Gastrocnemius medialis (tissue), 4 donors: ENCODE results near the gene CHKB. TPM values are rescaled to one million over a fixed set of nuclear protein-coding genes. Genes with fewer than 3 reads are reported as not detected.

ENCODE experiments used
- ATAC-seq, 2 donors: fragments of 150-250 bp; one replicate each; pipeline ENCODE4 v1.9.1; 2016
- DNase-seq, 2 donors: peaks; one replicate each; pipeline ENCODE4 v3.0.0-alpha.2; 2019
- H3K27ac ChIP-seq, 4 donors: fragments of 200-600 bp; sonication (generic); 1 replicate in 1 of 4; 2 replicates in 3 of 4; pipeline ENCODE4 v1.5.1; 2016 to 2018; ENCODE audit warnings: mild to moderate bottlenecking in 2 of 4, moderate library complexity in 1 of 4
- H3K27me3 ChIP-seq, 3 donors: fragments of 200-600 bp; sonication (generic) in 2 of 3; 1 replicate in 1 of 3; 2 replicates in 2 of 3; pipeline versions ENCODE4 v1.5.1 to v1.6.0; 2016 to 2019; ENCODE audit warnings: mild to moderate bottlenecking in 1 of 3, moderate library complexity in 1 of 3
- H3K36me3 ChIP-seq, 2 donors: fragments of 200-600 bp; sonication (generic) in 1 of 2; one replicate each; pipeline ENCODE4 v1.5.1; 2017 to 2018
- H3K4me1 ChIP-seq, 2 donors: fragments of 200-600 bp; sonication (generic) in 1 of 2; one replicate each; pipeline ENCODE4 v1.5.1; 2016 to 2017; ENCODE audit warnings: mild to moderate bottlenecking in 2 of 2
- H3K4me3 ChIP-seq, 4 donors: fragments of 200-600 bp; sonication (generic) in 3 of 4; 1 replicate in 1 of 4; 2 replicates in 3 of 4; pipeline ENCODE4 v1.5.1; 2016 to 2019; ENCODE audit warnings: mild to moderate bottlenecking in 2 of 4
- H3K9me3 ChIP-seq, 3 donors: fragments of 200-600 bp; sonication (generic) in 2 of 3; 1 replicate in 1 of 3; 2 replicates in 2 of 3; pipeline ENCODE4 v1.5.1; 2016 to 2019
- CTCF ChIP-seq, 5 experiments: fragments of 450-650 bp in 3 of 5; fragments of 200-600 bp in 2 of 5; sonication (generic) in 2 of 5; IDR thresholded peaks in 4 of 5; conservative IDR thresholded peaks in 1 of 5; 1 replicate in 4 of 5; 2 replicates in 1 of 5; pipeline ENCODE4 v1.5.1; 2016 to 2019; ENCODE audit warnings: antibody characterized with exemption in 5 of 5, mild to moderate bottlenecking in 3 of 5, moderate library complexity in 3 of 5
- POLR2A ChIP-seq, 2 donors: fragments of 450-650 bp; IDR thresholded peaks; one replicate each; pipeline ENCODE4 v1.6.1; 2017; ENCODE audit warnings: antibody characterized with exemption in 2 of 2, mild to moderate bottlenecking in 2 of 2, moderate library complexity in 2 of 2
- in situ Hi-C, 4 donors: fragments of 200-750 bp; cut with MboI; loops; one replicate each; pipeline versions ENCODE4 v1.15.0 to v1.8.0; 2017; ENCODE audit warnings: low sequenced_read_pairs in 4 of 4
- intact Hi-C: fragments of 100-400 bp; cut with DNase I; formaldehyde crosslinking; loops from one replicate; pipeline ENCODE4 v1.15.1; 2023; ENCODE audit warnings: low total_unique reads
- total RNA-seq, 4 donors: library from RNA; depleted of rRNA; stranded (reverse); fragments of >200 nt; gene quantifications; one replicate each; pipeline versions ENCODE4 v1.1.0 to v1.2.3, GENCODE V29; 2016

The CHKB gene
- total RNA-seq, 4 donors from 2014 or later: 10.8 to 39.7 (median 24.4) TPM

GRCh38 chr22:50605613-50606074 lies 23.0 kb upstream of the CHKB start:
- H3K36me3 ChIP-seq: no peaks in the 10 kb centered on the region
- DNase-seq: peak in 1 of 2 donors; percentile 8
- no peaks in the 10 kb centered on the region for H3K4me1 ChIP-seq
- TF ChIP-seq POLR2A (IDR thresholded peaks at IDR 0.05) (no peak), CTCF (IDR thresholded peaks at IDR 0.05 in 4 of 5, conservative IDR thresholded peaks at IDR 0.05 in 1 of 5) (no peak)
- H3K4me3 ChIP-seq: no peak overlapping the region
- peaks cover 20 to 52% (median 30%) of the 10 kb centered on the region in 3 donors for H3K27me3 ChIP-seq
- no peaks in the 10 kb centered on the region for H3K9me3 ChIP-seq
- no peak for ATAC-seq
- H3K27ac ChIP-seq: no peak overlapping the region
- intact Hi-C loops: no loop called here
- in situ Hi-C loops: no loop called here

GRCh38 chr22:50605002-50605612 lies 22.5 kb upstream of the CHKB start:
- H3K4me1 ChIP-seq: no peaks in the 10 kb centered on the region
- in situ Hi-C loops (no loop called here), intact Hi-C loops (no loop called here)
- H3K4me3 ChIP-seq: no peak overlapping the region
- peak in 1 of 2 donors; percentile 5 for DNase-seq
- ATAC-seq: no peak
- H3K27me3 ChIP-seq: peaks cover 21 to 54% (median 31%) of the 10 kb centered on the region in 3 donors
- no peak overlapping the region for H3K27ac ChIP-seq
- no peaks in the 10 kb centered on the region for H3K9me3 ChIP-seq
- TF ChIP-seq POLR2A (IDR thresholded peaks at IDR 0.05) (no peak), CTCF (IDR thresholded peaks at IDR 0.05 in 4 of 5, conservative IDR thresholded peaks at IDR 0.05 in 1 of 5) (no peak)
- no peaks in the 10 kb centered on the region for H3K36me3 ChIP-seq

- no peak for DNase-seq
These were observed 21.8 kb upstream of the CHKB start for GRCh38 chr22:50604256-50605001.

GRCh38 chr22:50603511-50604255 lies 21.0 kb upstream of the CHKB start:
- in situ Hi-C loops: no loop called here
- Histone ChIP-seq H3K4me3 (no peak overlapping the region), H3K9me3 (no peaks in the 10 kb centered on the region), H3K4me1 (no peaks in the 10 kb centered on the region), H3K36me3 (no peaks in the 10 kb centered on the region), H3K27ac (no peak overlapping the region), H3K27me3 (peaks cover 28 to 64% (median 44%) of the 10 kb centered on the region in 3 donors)
- intact Hi-C loops: no loop called here
- TF ChIP-seq POLR2A (IDR thresholded peaks at IDR 0.05) (no peak), CTCF (IDR thresholded peaks at IDR 0.05 in 4 of 5, conservative IDR thresholded peaks at IDR 0.05 in 1 of 5) (no peak)
- DNase-seq (no peak), ATAC-seq (no peak)

More at GRCh38 chr22:50604256-50605001, 21.8 kb upstream of the CHKB start:
- Histone ChIP-seq H3K4me1 (no peaks in the 10 kb centered on the region), H3K27ac (no peak overlapping the region), H3K36me3 (no peaks in the 10 kb centered on the region), H3K27me3 (peaks cover 27 to 61% (median 38%) of the 10 kb centered on the region in 3 donors), H3K4me3 (no peak overlapping the region), H3K9me3 (no peaks in the 10 kb centered on the region)
- no peak for ATAC-seq
- TF ChIP-seq CTCF (IDR thresholded peaks at IDR 0.05 in 4 of 5, conservative IDR thresholded peaks at IDR 0.05 in 1 of 5): no peak
- no peak for TF ChIP-seq POLR2A (IDR thresholded peaks at IDR 0.05)
- intact Hi-C loops: no loop called here
- in situ Hi-C loops: no loop called here
